ENCODE results near the gene ROR1.

ROR1 gene

DNA sequence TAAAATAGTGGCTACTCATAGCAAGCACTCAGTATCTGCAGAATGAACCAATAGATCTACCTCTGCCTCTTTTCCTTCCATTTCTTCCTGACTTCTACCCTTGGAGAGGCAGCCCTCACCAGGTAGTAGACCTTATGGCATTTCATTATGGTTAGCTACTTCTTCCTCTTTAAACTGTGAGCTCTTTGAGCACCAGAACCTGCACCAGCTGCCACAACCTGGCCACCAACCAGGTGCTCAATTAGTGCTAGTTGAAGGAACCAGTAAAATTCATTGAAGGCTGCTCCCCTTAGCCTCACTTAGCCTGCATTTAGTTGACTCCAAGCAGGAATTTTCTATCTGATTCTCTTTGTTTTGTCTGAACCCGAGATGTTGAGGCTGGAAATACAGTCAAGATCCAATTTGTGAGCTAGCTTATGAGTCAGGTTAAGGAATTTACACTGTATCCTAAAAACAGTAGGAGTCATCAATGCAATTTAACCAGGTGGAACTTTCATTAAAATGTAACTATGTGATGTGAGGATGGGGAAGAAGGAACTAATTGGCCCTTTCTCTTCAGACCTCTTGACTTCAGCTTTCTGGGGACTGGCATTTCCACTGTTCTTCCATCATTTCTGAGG, 348.1 kb downstream of the ROR1 start:
- no peak overlapping the region for H2AFZ ChIP-seq (ENCODE audit: low read depth, low read length)
- no peaks in the 10 kb centered on the region for H4K20me1 ChIP-seq (ENCODE audit: insufficient read depth, low read length)

DNA sequence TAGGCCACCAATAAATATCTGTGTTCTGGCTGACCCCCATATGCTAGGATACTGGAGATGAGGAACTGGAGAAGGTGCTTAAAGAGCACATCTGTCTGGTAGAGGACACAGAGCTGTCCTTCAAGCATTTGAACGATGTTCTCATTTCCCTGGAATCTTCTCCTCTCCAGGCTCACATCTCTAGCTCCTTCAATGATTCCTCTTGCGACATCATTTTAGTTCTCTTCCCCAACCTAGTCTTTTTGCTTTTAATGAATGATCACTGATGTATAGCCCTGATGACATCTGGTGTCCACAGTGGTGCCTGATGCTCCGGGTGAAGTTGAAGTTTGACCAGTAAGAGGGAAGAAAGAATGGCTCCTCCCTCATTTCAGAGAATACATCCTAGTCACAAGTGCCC, 348.8 kb downstream of the ROR1 start:
- Histone ChIP-seq H2AFZ (ENCODE audit: low read depth, low read length) (no peak overlapping the region), H4K20me1 (ENCODE audit: insufficient read depth, low read length) (no peaks in the 10 kb centered on the region), H3K27me3 (ENCODE audit: insufficient read depth, low read length, poor library complexity) (peaks cover 4% of the 10 kb centered on the region), H3K9me3 (ENCODE audit: insufficient read depth, low read length, severe bottlenecking) (no peaks in the 10 kb centered on the region), H3K4me1 (ENCODE audit: insufficient read depth, low read length) (no peaks in the 10 kb centered on the region), H3K9ac (ENCODE audit: low read depth, low read length) (no peak overlapping the region), H3K36me3 (ENCODE audit: insufficient read depth, low read length) (no peaks in the 10 kb centered on the region), H3K4me2 (ENCODE audit: insufficient read depth, low read length) (no peak overlapping the region), H3K79me2 (ENCODE audit: insufficient read depth, low read length) (no peaks in the 10 kb centered on the region), H3K4me3 (ENCODE audit: low read depth in 1 of 2, low read length in 2 of 2) (no peak overlapping the region), H3K27ac (ENCODE audit: low read length) (no peak overlapping the region)
- no peak for TF ChIP-seq EZH2 (IDR thresholded peaks at IDR 0.05; ENCODE audit: borderline replicate concordance, low read depth, low read length, severe bottlenecking)
- TF ChIP-seq, protein P1, sequence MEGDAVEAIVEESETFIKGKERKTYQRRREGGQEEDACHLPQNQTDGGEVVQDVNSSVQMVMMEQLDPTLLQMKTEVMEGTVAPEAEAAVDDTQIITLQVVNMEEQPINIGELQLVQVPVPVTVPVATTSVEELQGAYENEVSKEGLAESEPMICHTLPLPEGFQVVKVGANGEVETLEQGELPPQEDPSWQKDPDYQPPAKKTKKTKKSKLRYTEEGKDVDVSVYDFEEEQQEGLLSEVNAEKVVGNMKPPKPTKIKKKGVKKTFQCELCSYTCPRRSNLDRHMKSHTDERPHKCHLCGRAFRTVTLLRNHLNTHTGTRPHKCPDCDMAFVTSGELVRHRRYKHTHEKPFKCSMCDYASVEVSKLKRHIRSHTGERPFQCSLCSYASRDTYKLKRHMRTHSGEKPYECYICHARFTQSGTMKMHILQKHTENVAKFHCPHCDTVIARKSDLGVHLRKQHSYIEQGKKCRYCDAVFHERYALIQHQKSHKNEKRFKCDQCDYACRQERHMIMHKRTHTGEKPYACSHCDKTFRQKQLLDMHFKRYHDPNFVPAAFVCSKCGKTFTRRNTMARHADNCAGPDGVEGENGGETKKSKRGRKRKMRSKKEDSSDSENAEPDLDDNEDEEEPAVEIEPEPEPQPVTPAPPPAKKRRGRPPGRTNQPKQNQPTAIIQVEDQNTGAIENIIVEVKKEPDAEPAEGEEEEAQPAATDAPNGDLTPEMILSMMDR (IDR thresholded peaks at IDR 0.05; ENCODE audit: borderline replicate concordance, extremely low read depth, low read length, poor library complexity, severe bottlenecking): no peak
- no peak for DNase-seq
- ATAC-seq (ENCODE audit: insufficient read depth, low read depth): no peak

More for the DNA sequence above, 348.1 kb downstream of the ROR1 start:
- H3K36me3 ChIP-seq (ENCODE audit: insufficient read depth, low read length): no peaks in the 10 kb centered on the region
- no peaks in the 10 kb centered on the region for H3K4me1 ChIP-seq (ENCODE audit: insufficient read depth, low read length)
- H3K79me2 ChIP-seq (ENCODE audit: insufficient read depth, low read length): no peaks in the 10 kb centered on the region
- ATAC-seq (ENCODE audit: insufficient read depth, low read depth) (no peak), DNase-seq (no peak)
- no peak overlapping the region for H3K4me2 ChIP-seq (ENCODE audit: insufficient read depth, low read length)
- no peak overlapping the region for H3K27ac ChIP-seq (ENCODE audit: low read length)
- H3K27me3 ChIP-seq (ENCODE audit: insufficient read depth, low read length, poor library complexity): peaks cover 4% of the 10 kb centered on the region
- no peak overlapping the region for H3K4me3 ChIP-seq (ENCODE audit: low read depth in 1 of 2, low read length in 2 of 2)
- H3K9ac ChIP-seq (ENCODE audit: low read depth, low read length): no peak overlapping the region
- no peaks in the 10 kb centered on the region for H3K9me3 ChIP-seq (ENCODE audit: insufficient read depth, low read length, severe bottlenecking)
- TF ChIP-seq, protein P1 (IDR thresholded peaks at IDR 0.05; ENCODE audit: borderline replicate concordance, extremely low read depth, low read length, poor library complexity, severe bottlenecking): no peak
- TF ChIP-seq EZH2 (IDR thresholded peaks at IDR 0.05; ENCODE audit: borderline replicate concordance, low read depth, low read length, severe bottlenecking): no peak

DNA sequence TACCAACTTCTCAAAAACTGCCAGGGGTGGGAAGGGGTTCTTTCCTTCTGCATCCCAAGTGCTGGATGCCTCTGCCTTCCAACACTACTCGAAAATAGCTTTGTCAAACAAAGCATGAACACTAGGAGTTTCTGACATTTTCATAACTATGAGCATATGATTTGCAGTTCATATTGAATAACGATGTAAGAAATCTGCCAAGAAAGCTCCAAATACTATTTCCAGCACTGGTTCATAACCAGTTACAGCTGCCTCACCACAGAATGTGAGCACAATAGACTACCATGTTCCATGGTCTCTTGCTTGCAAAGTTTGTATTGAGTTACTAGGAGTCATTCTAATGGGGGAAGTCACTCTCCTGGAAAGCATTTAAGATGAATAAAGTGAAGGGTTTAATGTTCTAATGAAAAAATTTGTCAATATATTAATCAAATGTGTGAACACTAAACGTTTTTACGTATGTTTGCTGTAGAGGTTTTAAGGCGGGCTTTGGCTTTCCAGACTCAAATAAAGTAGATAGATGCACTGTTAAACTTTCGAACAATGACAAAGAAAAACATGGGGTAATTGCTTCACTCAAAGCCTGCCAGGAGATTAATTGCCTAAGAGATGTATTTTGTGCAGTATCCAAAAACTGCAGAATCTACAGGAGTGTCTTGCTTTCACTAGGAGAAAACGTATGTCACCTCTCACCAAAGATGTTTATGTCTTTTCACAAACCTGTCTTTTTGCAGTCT, 351.1 kb downstream of the ROR1 start:
- Histone ChIP-seq H3K4me2 (ENCODE audit: insufficient read depth, low read length) (no peak overlapping the region), H3K4me3 (ENCODE audit: low read depth in 1 of 2, low read length in 2 of 2) (no peak overlapping the region), H3K9ac (ENCODE audit: low read depth, low read length) (no peak overlapping the region), H3K27me3 (ENCODE audit: insufficient read depth, low read length, poor library complexity) (peaks cover 6% of the 10 kb centered on the region), H3K79me2 (ENCODE audit: insufficient read depth, low read length) (no peaks in the 10 kb centered on the region), H3K36me3 (ENCODE audit: insufficient read depth, low read length) (no peaks in the 10 kb centered on the region), H3K27ac (ENCODE audit: low read length) (no peak overlapping the region), H3K4me1 (ENCODE audit: insufficient read depth, low read length) (no peaks in the 10 kb centered on the region), H3K9me3 (ENCODE audit: insufficient read depth, low read length, severe bottlenecking) (no peaks in the 10 kb centered on the region), H2AFZ (ENCODE audit: low read depth, low read length) (no peak overlapping the region), H4K20me1 (ENCODE audit: insufficient read depth, low read length) (no peaks in the 10 kb centered on the region)
- TF ChIP-seq, protein P1 (IDR thresholded peaks at IDR 0.05; ENCODE audit: borderline replicate concordance, extremely low read depth, low read length, poor library complexity, severe bottlenecking): no peak
- no peak for TF ChIP-seq EZH2 (IDR thresholded peaks at IDR 0.05; ENCODE audit: borderline replicate concordance, low read depth, low read length, severe bottlenecking)
- ATAC-seq (ENCODE audit: insufficient read depth, low read depth) (no peak), DNase-seq (no peak)
